NCI-H1092 (cell line): ENCODE measurements around the gene SPACA7.

Source experiments
- DNase-seq: peaks from one replicate; lab custom pipeline; 2025; lab: John Stamatoyannopoulos, UW

Gene SPACA7

GRCh38 chr13:112376050-112376681, at the start of gene SPACA7:
SPACA7 (plus strand) TSS chr13:112376355; CDS start chr13:112376386, 31 bp downstream.
- DNase-seq, result peak; percentile 20

GRCh38 chr13:112326821-112327370, 49.3 kb upstream of the SPACA7 start:
- no peak for DNase-seq

- DNase-seq, result no peak
Measured at GRCh38 chr13:112328936-112329335, 47.2 kb upstream of the SPACA7 start.

- DNase-seq, result no peak
Measured at GRCh38 chr13:112329376-112329775, 46.8 kb upstream of the SPACA7 start.

GRCh38 chr13:112330066-112330465, 46.1 kb upstream of the SPACA7 start:
- DNase-seq, result no peak

- no peak for DNase-seq
Measured at GRCh38 chr13:112330479-112331381, 45.4 kb upstream of the SPACA7 start.

- DNase-seq, result no peak
Measured at GRCh38 chr13:112331675-112332074, 44.5 kb upstream of the SPACA7 start.

- DNase-seq, result no peak
Measured at GRCh38 chr13:112332727-112333126, 43.4 kb upstream of the SPACA7 start.

- DNase-seq, result no peak
Measured at GRCh38 chr13:112333756-112334543, 42.2 kb upstream of the SPACA7 start.

- DNase-seq, result no peak
Measured at GRCh38 chr13:112335135-112335534, 41.0 kb upstream of the SPACA7 start.

GRCh38 chr13:112341446-112341845, 34.7 kb upstream of the SPACA7 start:
- no peak for DNase-seq

- DNase-seq, result no peak
Measured at GRCh38 chr13:112341976-112342735, 34.0 kb upstream of the SPACA7 start.

GRCh38 chr13:112342841-112343361, 33.3 kb upstream of the SPACA7 start:
- DNase-seq, result no peak

- DNase-seq, result no peak
Measured at GRCh38 chr13:112343591-112343990, 32.6 kb upstream of the SPACA7 start.

- no peak for DNase-seq
Measured at GRCh38 chr13:112345826-112346172, 30.4 kb upstream of the SPACA7 start.

GRCh38 chr13:112346173-112346898, 29.8 kb upstream of the SPACA7 start:
- peak; percentile 87 for DNase-seq

GRCh38 chr13:112346899-112347229, 29.3 kb upstream of the SPACA7 start:
- DNase-seq, result no peak

GRCh38 chr13:112347986-112348385, 28.2 kb upstream of the SPACA7 start:
- DNase-seq, result no peak

- DNase-seq, result no peak
Measured at GRCh38 chr13:112348642-112349345, 27.4 kb upstream of the SPACA7 start.

- DNase-seq, result no peak
Measured at GRCh38 chr13:112349681-112350080, 26.5 kb upstream of the SPACA7 start.
